HG03342 (cell line): ENCODE data around the gene HSBP1L1.
A peak's percentile ranks its signal among the peaks of the same experiment; 100 is the strongest.
"Not testable (repeated sequence)": the region's sequence is repeated elsewhere in the genome, so short reads cannot be mapped to it uniquely, and the experiment has no call there.

Experiments
- ATAC-seq: cut with Tn5 transposase; IDR thresholded peaks from one replicate; pipeline ENCODE4 v1.9.1; 2021; ENCODE audit warnings: mild to moderate bottlenecking, moderate library complexity; ENCODE audit not compliant: unreplicated experiment

The HSBP1L1 gene

GRCh38 chr18:79960161-79960801 is 4.2 kb upstream of the HSBP1L1 start:
- ATAC-seq = not testable (repeated sequence)

GRCh38 chr18:79960921-79961526 is 3.4 kb upstream of the HSBP1L1 start:
- no peak for ATAC-seq

GRCh38 chr18:79961527-79962291 is 2.7 kb upstream of the HSBP1L1 start:
- no peak for ATAC-seq

- ATAC-seq = no peak
These were observed 2.1 kb upstream of the HSBP1L1 start for GRCh38 chr18:79962311-79962710.

GRCh38 chr18:79962835-79963657 is 1.4 kb upstream of the HSBP1L1 start:
- peak; percentile 27 for ATAC-seq

- no peak for ATAC-seq
These were observed 649 bp upstream of the HSBP1L1 start for GRCh38 chr18:79963658-79964329.

- no peak for ATAC-seq
These were observed 868 bp downstream of the HSBP1L1 start for GRCh38 chr18:79965119-79965902.

GRCh38 chr18:79970419-79971133 is 6.1 kb downstream of the HSBP1L1 start:
- no peak for ATAC-seq

- ATAC-seq = no peak
These were observed 6.9 kb downstream of the HSBP1L1 start for GRCh38 chr18:79971211-79971952.

- ATAC-seq = no peak
These were observed 7.5 kb downstream of the HSBP1L1 start for GRCh38 chr18:79971986-79972385.

- ATAC-seq = no peak
These were observed 8.3 kb downstream of the HSBP1L1 start for GRCh38 chr18:79972720-79973119.

GRCh38 chr18:79973517-79973916 is 9.1 kb downstream of the HSBP1L1 start:
- no peak for ATAC-seq

GRCh38 chr18:79974025-79974654 is 9.7 kb downstream of the HSBP1L1 start:
- no peak for ATAC-seq

- no peak for ATAC-seq
These were observed 10.6 kb downstream of the HSBP1L1 start for GRCh38 chr18:79975043-79975442.

- ATAC-seq = no peak
These were observed 11.7 kb downstream of the HSBP1L1 start for GRCh38 chr18:79975985-79976680.

- no peak for ATAC-seq
These were observed 15.4 kb downstream of the HSBP1L1 start for GRCh38 chr18:79979843-79980242.

GRCh38 chr18:79980585-79980984 is 16.1 kb downstream of the HSBP1L1 start:
- no peak for ATAC-seq
